HG03565 (cell line): ENCODE measurements around the gene C19orf25.

Source experiments
- ATAC-seq: cut with Tn5 transposase; IDR thresholded peaks from one replicate; pipeline ENCODE4 v1.9.1; 2021; ENCODE audit warnings: mild to moderate bottlenecking, moderate library complexity; ENCODE audit not compliant: unreplicated experiment

The C19orf25 gene

GRCh38 chr19:1433119-1434039 lies 45.6 kb downstream of the C19orf25 start:
- ATAC-seq: no peak

GRCh38 chr19:1432507-1432887 lies 46.5 kb downstream of the C19orf25 start:
- ATAC-seq: no peak

- ATAC-seq: no peak
These were observed 47.1 kb downstream of the C19orf25 start for GRCh38 chr19:1431759-1432506.

GRCh38 chr19:1430246-1430645 lies 48.8 kb downstream of the C19orf25 start:
- ATAC-seq: no peak

GRCh38 chr19:1429750-1430149 lies 49.3 kb downstream of the C19orf25 start:
- ATAC-seq: no peak

GRCh38 chr19:1428738-1429391 lies 50.1 kb downstream of the C19orf25 start:
- no peak for ATAC-seq

- ATAC-seq: no peak
These were observed 51.6 kb downstream of the C19orf25 start for GRCh38 chr19:1427221-1427920.

GRCh38 chr19:1426736-1427135 lies 52.3 kb downstream of the C19orf25 start:
- ATAC-seq: no peak

- no peak for ATAC-seq
These were observed 53.1 kb downstream of the C19orf25 start for GRCh38 chr19:1425902-1426301.

GRCh38 chr19:1425102-1425837 lies 53.7 kb downstream of the C19orf25 start:
- no peak for ATAC-seq

GRCh38 chr19:1424192-1424955 lies 54.6 kb downstream of the C19orf25 start:
- ATAC-seq: no peak

- no peak for ATAC-seq
These were observed 55.4 kb downstream of the C19orf25 start for GRCh38 chr19:1423436-1424191.
